Putamen (tissue), 1 donor: ENCODE results near the gene MRPS11.
"Not testable (repeated sequence)": the region's sequence is repeated elsewhere in the genome, so short reads cannot be mapped to it uniquely, and the experiment has no call there.

Experiments
- DNase-seq: peaks from one replicate; pipeline ENCODE4 v3.0.0-alpha.2; 2016; ENCODE audit warnings: low spot score

MRPS11 gene

DNA sequence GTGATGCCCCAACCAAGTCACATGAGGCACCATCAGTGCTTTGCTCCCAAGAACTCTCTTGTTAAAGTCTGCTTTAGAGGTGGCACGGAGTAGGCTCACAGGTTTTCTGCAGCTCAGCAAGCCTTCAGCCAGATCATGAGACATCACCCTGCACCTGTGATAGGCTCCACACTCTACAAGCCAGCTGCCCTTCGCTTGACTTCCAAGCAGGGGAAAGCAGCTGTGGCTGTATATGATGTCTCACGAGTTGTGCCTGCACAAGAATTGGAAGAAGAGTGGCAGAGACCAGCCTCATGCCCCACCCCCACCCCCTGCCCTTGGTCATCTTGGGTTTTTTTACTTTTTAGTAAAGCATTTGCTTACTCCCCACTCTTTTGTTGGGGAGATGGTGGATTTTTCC lies 22.5 kb downstream of the MRPS11 start:
- no peak for DNase-seq

- DNase-seq, result no peak
Measured at GRCh38 chr15:88491158-88491557, 23.6 kb downstream of the MRPS11 start.

DNA sequence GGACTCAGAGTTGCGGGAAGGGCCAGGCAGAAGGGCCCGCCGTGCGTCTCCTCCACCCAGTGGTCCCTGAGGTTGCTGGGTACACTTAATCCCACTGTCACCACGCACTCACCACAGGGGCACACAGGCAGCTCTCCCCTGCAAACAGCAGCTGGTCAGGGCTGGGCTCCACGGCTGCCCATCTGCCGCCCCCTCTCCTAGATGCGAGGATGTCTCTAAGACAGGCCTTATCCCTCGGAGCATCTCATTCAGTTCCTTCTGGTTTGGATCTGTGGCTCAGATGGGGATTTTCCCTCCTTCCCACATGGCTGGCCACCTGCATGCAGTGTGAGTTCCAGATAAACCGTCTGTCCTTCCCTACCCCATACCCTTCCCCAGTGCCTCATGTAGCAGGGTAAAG lies 26.3 kb downstream of the MRPS11 start:
- DNase-seq, result no peak

- no peak for DNase-seq
Measured at GRCh38 chr15:88497109-88497765, 29.7 kb downstream of the MRPS11 start.

DNA sequence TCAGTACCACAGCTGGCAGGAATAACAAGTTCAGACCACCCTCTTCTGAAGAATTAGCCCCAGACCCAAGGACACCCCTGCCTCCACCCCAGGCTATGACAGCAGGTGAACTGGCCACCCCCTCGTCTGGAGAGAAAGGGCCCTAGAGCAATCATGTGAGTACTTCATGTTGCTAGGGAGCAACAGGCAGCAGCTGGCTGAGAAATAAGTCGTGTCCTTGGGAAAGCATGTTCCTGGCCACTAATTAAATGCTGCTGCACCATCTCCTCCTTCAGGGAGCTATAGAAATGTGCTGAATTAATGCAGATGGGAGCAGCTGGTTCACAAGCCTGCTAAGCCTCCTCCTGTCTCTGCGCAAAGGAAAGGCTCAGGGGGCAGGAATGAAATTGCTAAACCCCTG lies 31.5 kb downstream of the MRPS11 start:
- no peak for DNase-seq

- DNase-seq, result no peak
Measured at GRCh38 chr15:88504445-88504844, 36.9 kb downstream of the MRPS11 start.

DNA sequence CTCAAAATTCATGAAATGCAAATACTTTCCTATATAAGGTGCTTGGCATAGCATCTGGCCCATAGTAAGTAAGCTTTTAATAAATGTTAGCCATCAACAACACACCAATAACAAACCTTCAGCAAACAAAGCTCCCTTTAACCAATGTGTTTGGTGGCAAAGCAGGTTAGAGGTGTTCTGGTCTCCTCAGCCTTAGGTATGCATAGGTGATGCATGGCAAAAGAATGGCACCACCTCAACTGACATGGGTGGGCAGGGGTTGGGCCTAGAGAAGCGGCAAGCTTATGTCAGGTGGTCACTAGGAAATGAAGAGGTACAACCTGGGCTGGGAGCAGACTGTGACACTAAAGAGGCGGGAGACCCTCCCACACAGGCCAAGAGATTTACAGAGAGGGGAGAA lies 38.2 kb downstream of the MRPS11 start:
- DNase-seq, result no peak

DNA sequence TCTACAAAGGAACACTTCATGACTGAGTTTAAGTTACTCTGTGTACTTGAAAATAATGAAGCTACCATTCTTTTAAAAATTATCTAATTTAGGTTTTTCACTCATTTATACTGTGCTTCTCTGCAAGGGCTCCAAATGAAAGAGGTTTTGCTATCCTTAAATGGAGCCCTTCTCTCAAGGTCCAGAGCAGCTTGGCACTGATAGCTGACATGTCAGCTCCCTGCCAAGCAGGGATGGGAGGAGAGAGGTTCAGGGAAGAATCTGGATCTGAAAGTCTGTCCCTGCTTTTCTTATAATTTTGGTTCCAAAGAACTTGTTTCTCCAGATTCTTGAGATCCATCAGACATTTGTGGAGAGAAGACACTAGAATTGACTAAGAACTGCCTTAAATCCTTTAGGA lies 39.1 kb downstream of the MRPS11 start:
- DNase-seq, result no peak

GRCh38 chr15:88509321-88509720 lies 41.8 kb downstream of the MRPS11 start:
- no peak for DNase-seq

GRCh38 chr15:88509964-88510363 lies 42.5 kb downstream of the MRPS11 start:
- no peak for DNase-seq

DNA sequence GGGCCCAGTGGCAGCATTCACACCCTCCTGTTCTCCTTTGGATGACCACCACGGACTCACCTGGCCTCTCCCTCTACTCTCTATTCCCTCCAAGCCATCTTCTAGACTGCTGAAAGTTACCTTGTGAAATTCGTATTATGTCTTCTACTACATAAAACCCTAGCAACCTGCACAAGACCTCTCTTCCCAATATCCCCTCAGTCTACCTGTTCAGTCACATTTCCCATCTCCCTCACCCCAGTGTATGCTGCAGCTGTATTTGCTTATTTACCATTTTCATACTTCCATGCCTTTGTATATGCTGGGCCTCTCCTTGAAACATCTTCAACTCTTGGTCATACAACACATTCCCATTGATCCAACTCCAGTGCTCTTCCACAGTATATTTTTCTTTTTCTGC lies 43.7 kb downstream of the MRPS11 start:
- DNase-seq, result no peak

GRCh38 chr15:88512078-88512477 lies 44.6 kb downstream of the MRPS11 start:
- DNase-seq, result no peak

DNA sequence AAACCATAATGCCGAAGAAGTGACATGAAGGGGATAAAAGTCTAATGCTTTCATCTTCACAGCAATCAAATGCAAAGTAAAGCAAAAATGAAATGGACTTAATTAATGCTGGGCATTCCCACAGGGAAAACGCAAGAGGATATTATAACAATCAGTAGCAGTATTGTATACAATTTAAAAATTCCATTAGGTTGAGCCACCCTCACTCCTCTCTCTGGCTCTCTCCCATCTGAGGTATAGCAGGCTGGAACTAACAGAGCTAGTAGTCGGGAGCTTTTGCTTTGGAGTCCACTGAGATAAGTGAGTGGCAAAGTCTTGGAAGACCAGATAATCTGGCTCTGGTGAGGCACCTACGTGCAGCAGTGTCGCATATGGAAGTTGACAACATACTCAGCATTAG lies 45.1 kb downstream of the MRPS11 start:
- no peak for DNase-seq

DNA sequence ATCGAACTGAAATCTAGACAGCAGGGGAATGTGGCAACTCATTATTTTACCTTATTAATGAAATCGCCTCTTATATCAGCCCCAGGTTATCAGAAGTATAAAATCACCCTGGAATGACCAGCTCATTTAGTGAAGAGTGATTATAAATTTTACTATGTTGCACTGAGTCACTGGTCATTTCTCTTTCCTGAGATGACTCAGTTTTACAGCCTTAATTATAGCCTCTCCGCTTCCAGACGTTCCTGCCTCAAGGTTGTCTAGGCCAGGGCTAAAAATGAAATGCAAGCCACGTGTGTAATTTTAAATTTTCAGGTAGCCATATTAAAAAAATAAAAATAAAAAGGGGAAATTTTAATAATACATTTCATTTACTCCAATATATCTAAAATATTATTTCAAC lies 45.7 kb downstream of the MRPS11 start:
- DNase-seq, result no peak

- DNase-seq, result no peak
Measured at GRCh38 chr15:88518903-88519302, 51.4 kb downstream of the MRPS11 start.

DNA sequence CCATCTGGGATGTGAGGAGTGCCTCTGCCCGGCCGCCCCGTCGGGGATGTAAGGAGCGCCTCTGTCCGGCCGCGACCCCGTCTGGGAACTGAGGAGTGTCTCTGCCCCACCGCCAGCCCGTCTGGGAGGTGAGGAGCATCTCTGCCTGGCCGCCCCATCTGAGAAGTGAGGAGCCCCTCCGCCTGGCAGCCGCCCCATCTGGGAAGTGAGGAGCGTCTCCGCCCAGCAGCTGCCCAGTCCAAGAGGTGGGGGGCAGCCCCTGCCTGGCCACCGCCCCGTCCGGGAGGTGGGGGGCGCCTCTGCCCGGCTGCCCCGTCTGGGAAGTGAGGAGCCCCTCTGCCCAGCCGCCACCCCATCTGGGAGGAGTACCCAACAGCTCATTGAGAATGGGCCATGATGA lies 56.6 kb downstream of the MRPS11 start:
- not testable (repeated sequence) for DNase-seq

GRCh38 chr15:88525418-88525817 lies 57.9 kb downstream of the MRPS11 start:
- DNase-seq, result no peak

DNA sequence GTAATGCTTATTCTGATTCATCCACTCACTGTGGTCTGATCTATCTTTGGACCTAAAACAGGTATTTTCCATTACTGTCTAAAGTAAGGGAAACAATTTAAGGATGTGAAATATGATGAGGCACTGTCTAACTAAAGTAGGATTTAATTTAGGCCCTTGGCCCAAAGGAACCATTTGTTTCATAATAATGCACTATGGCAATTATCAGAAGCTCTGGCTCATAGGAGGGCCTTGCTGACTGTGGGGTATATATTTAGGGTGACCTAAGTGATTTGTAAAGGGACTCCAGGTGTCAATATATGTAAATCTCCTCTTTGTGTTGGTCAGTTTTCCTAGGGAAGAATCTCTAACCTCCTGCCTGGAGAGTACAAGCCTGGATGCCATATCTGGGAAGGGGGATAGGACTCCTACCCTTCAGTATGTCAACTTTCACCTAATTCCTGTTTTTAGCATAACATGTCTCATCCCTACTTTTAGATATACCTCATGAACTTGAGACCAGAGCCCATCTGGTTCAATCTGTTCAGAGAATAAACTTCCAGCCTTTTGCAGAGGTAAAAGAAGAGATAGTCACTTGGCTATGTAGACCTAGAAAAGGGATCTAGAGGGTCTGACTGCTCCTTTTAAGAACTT lies 58.9 kb downstream of the MRPS11 start:
- DNase-seq, result no peak

DNA sequence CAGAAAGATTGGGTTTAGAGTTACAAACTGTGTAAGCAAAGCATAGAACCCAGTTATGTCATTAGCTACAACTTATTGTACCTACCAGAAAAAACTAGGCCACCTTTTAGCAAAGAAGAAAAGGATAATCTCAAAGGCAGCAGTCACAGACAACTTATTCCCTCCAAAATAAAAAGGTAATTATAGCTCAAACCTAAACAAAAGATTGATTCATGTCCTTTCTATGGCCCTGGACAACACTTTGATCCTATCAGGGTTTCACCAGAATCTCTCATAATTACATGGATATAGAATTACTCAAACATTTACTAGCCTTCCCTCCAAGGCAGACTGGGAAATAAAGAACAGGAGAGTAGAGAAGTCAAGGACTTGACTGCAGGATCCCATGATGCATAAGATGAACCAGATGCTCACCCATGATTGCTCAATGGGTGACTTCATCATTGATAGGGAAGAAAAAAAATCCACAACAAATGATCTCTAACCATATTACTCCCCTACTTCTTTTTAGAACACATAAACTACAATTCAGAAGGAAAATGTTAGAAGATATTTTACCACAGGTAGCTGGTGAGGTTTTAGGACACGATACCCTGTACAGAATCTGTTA lies 61.6 kb downstream of the MRPS11 start:
- DNase-seq, result no peak
